SH-SY5Y (cell line): ENCODE measurements around the gene FKBP10.

Experiments
- GATA2 ChIP-seq: IDR thresholded peaks from 2 replicates; pipeline ENCODE4 v1.6.1; 2011; ENCODE audit warnings: mild to moderate bottlenecking, low read depth, low read length
- GATA3 ChIP-seq: IDR thresholded peaks from 2 replicates; pipeline ENCODE4 v1.6.1; 2011; ENCODE audit warnings: low read depth, mild to moderate bottlenecking, low read length, moderate library complexity

The FKBP10 gene

GRCh38 chr17:41793784-41794539 lies 18.8 kb upstream of the FKBP10 start:
- TF ChIP-seq GATA2: no peak
- no peak for TF ChIP-seq GATA3

GRCh38 chr17:41794540-41794975 lies 18.2 kb upstream of the FKBP10 start:
- TF ChIP-seq GATA2 (no peak), GATA3 (no peak)

- no peak for TF ChIP-seq GATA2
These were observed 16.5 kb upstream of the FKBP10 start for GRCh38 chr17:41796121-41796895.

- no peak for TF ChIP-seq GATA3
- TF ChIP-seq GATA2: no peak
These were observed 15.4 kb upstream of the FKBP10 start for GRCh38 chr17:41797377-41797776.

GRCh38 chr17:41799366-41799765 lies 13.4 kb upstream of the FKBP10 start:
- TF ChIP-seq GATA2: no peak
- no peak for TF ChIP-seq GATA3

GRCh38 chr17:41800601-41801373 lies 12.0 kb upstream of the FKBP10 start:
- no peak for TF ChIP-seq GATA2
- no peak for TF ChIP-seq GATA3

- no peak for TF ChIP-seq GATA3
- no peak for TF ChIP-seq GATA2
These were observed 11.2 kb upstream of the FKBP10 start for GRCh38 chr17:41801374-41802271.

- TF ChIP-seq GATA2: no peak
These were observed 9.5 kb upstream of the FKBP10 start for GRCh38 chr17:41803049-41804020.

GRCh38 chr17:41806685-41807445 lies 5.9 kb upstream of the FKBP10 start:
- no peak for TF ChIP-seq GATA2
- TF ChIP-seq GATA3: no peak

GRCh38 chr17:41810659-41811548 lies 1.9 kb upstream of the FKBP10 start:
- TF ChIP-seq GATA3 (no peak), GATA2 (no peak)
